ENCODE data around the gene IL3. TPM values are rescaled to one million over a fixed set of nuclear protein-coding genes. Genes with fewer than 3 reads are reported as not detected.

The IL3 gene
- total RNA-seq, 4 donors from 2014 or later = not detected

DNA sequence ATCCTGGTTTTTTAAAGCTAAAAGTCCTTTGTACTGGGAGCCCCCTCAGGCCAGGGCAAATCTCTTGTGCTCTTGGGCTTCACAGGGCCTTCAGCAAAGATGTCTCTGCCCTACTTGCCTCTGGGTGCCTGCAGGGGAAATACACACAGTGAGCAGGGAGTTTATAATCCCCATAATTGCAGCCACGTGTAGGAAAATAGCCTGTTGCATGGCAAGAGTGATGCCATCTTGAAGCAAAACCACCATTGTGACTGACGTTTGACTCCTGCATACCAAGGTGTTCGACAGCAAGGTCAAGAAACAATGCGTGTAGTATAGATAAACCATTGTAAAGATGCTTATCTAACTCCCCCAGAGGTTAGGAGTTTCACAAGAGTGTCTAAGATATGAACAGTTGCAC lies 11.4 kb upstream of the IL3 start:
- no peaks in the 10 kb centered on the region for H3K36me3 ChIP-seq
- no peak overlapping the region for H3K27ac ChIP-seq
- intact Hi-C loops (cut with DNase I) = no loop called here
- WGBS, 2 donors = 72 to 73% methylated on average over 4 of the region's 4 CpGs
- no peak overlapping the region for H3K4me3 ChIP-seq (replicated peaks in 1 of 3)
- no peaks in the 10 kb centered on the region for H3K4me1 ChIP-seq
- H3K27me3 ChIP-seq = no peaks in the 10 kb centered on the region
- TF ChIP-seq POLR2A (IDR thresholded peaks at IDR 0.05) = no peak
- TF ChIP-seq, protein P1, sequence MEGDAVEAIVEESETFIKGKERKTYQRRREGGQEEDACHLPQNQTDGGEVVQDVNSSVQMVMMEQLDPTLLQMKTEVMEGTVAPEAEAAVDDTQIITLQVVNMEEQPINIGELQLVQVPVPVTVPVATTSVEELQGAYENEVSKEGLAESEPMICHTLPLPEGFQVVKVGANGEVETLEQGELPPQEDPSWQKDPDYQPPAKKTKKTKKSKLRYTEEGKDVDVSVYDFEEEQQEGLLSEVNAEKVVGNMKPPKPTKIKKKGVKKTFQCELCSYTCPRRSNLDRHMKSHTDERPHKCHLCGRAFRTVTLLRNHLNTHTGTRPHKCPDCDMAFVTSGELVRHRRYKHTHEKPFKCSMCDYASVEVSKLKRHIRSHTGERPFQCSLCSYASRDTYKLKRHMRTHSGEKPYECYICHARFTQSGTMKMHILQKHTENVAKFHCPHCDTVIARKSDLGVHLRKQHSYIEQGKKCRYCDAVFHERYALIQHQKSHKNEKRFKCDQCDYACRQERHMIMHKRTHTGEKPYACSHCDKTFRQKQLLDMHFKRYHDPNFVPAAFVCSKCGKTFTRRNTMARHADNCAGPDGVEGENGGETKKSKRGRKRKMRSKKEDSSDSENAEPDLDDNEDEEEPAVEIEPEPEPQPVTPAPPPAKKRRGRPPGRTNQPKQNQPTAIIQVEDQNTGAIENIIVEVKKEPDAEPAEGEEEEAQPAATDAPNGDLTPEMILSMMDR (IDR thresholded peaks at IDR 0.05) = no peak
- DNase-seq = peak in 1 of 2 donors; percentile 0
- no peaks in the 10 kb centered on the region for H3K9me3 ChIP-seq

DNA sequence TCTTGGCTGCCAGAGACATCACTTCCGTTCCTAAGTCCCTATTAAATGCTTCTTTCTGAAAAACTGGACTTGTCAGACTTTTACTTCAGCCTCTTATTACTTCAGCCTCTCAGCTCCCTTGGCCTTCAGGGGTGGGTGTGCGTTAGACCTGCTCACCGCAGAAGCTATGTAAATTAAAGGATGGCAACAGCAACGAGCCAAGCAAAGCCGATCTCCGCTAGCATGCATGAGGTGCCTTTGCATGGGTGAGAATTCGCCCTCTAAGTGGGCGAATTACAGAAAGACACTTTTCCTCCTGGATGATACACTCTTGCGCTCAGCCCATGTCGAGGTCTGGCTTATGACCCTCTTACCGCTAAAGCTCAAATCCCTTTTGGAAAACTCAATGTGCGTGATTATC lies 10.9 kb upstream of the IL3 start:
- Histone ChIP-seq H3K4me1 (no peaks in the 10 kb centered on the region), H3K27ac (no peak overlapping the region), H3K36me3 (no peaks in the 10 kb centered on the region), H3K9me3 (no peaks in the 10 kb centered on the region), H3K4me3 (replicated peaks in 1 of 3) (no peak overlapping the region), H3K27me3 (no peaks in the 10 kb centered on the region)
- intact Hi-C loops (cut with DNase I) = no loop called here
- DNase-seq = peak in 1 of 2 donors; percentile 0
- no peak for TF ChIP-seq POLR2A (IDR thresholded peaks at IDR 0.05)
- TF ChIP-seq, protein P1 (IDR thresholded peaks at IDR 0.05) = no peak
- WGBS, 2 donors = 87 to 92% methylated on average over 12 of the region's 12 CpGs

DNA sequence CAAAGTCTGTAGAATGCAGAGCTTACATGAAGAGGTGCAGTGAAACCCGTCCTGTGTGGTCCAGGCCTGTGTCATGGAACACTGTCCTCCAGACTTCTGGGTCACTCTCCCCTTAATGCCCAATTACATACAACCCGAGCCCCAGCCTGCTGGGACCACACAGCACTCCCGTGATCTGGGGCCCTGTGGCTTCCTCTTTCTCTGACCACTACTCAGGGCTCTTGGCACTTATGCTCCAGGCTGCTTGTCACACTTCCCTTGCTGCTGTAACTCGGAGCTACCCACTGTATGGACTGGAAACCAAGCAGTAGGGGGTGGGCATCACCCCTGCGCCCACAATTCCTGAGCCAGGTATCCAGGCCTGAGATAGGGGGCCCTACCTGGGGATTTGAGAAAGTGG lies 10.3 kb upstream of the IL3 start:
- Histone ChIP-seq H3K27me3 (no peaks in the 10 kb centered on the region), H3K4me1 (no peaks in the 10 kb centered on the region), H3K27ac (no peak overlapping the region), H3K9me3 (no peaks in the 10 kb centered on the region), H3K36me3 (no peaks in the 10 kb centered on the region), H3K4me3 (replicated peaks in 1 of 3) (no peak overlapping the region)
- TF ChIP-seq, protein P1 (IDR thresholded peaks at IDR 0.05) = no peak
- no peak for TF ChIP-seq POLR2A (IDR thresholded peaks at IDR 0.05)
- DNase-seq = peak in 1 of 2 donors; percentile 0
- 66 to 72% methylated on average over 5 of the region's 5 CpGs for WGBS, 2 donors
- intact Hi-C loops (cut with DNase I) = no loop called here

DNA sequence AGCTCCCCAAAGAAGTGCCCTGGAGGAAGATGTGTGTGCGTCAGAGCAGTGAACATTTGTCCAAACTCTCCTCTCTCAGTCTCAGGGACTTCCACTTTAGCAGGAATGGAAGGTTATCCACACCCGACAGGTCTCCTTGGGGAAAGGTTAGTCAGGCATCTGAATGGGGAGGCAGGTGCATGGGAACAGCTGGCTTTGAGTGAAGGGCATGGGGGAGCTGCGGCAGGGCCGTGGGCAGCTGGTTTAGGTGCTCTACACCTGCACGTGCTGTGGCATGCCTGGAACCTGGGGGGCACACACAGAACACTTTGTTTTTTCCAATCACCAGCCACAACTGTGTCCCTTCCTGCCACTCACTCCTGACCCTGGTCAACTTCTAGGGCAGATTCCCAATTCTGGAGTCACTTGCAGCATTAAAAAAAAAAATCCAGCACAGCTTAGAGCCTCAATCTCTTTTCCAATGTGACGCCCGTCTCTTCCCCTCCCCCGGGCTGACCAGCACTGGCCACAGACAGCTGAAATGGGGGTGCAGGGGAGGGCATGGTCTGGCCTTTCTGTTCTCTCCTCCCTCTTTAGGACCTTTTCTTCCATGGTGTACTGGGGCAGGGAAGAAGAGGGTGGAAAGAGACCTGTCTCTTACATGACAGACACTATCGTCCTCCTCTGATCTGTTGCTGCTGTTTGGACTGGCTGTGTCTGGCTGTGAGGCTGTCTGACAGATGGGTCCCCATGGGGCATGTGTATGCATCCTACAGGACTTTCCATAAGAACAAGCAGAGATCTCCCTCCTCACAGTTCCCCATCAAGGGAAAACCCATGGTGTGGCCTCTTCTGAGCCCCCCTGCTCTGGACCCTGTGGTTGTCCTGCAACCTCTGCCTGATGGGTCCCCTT lies 9.5 kb upstream of the IL3 start:
- H3K36me3 ChIP-seq = no peaks in the 10 kb centered on the region
- DNase-seq = peak in 1 of 2 donors; percentile 0
- H3K4me1 ChIP-seq = no peaks in the 10 kb centered on the region
- 77 to 87% methylated on average over 9 of the region's 9 CpGs for WGBS, 2 donors
- no peaks in the 10 kb centered on the region for H3K27me3 ChIP-seq
- TF ChIP-seq, protein P1 (IDR thresholded peaks at IDR 0.05) = no peak
- no peak for TF ChIP-seq POLR2A (IDR thresholded peaks at IDR 0.05)
- no peaks in the 10 kb centered on the region for H3K9me3 ChIP-seq
- intact Hi-C loops (cut with DNase I) = no loop called here
- no peak overlapping the region for H3K4me3 ChIP-seq (replicated peaks in 1 of 3)
- H3K27ac ChIP-seq = no peak overlapping the region

DNA sequence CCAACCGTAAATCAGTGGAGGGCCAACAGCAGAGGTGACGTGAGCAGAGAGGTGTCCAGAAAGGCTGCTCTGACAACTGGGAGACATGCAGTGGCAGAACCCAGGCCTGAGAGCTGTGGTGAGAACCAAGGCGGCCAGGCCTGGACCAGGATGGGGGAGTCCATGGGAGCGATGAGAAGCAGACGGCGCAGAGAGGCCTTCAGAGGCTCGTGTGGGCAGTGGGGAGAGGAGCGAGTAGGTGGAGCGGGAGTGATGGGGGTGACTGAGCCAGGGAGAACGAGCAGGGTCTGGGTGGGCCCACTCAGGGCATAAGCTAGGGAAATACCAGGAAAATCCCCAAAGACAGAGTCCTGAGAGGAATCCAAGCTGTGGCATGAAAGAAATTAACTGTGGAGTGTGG lies 7.9 kb upstream of the IL3 start:
- Histone ChIP-seq H3K9me3 (no peaks in the 10 kb centered on the region), H3K4me3 (replicated peaks in 1 of 3) (no peak overlapping the region), H3K4me1 (no peaks in the 10 kb centered on the region), H3K27ac (no peak overlapping the region), H3K27me3 (no peaks in the 10 kb centered on the region), H3K36me3 (no peaks in the 10 kb centered on the region)
- TF ChIP-seq, protein P1 (IDR thresholded peaks at IDR 0.05) = no peak
- TF ChIP-seq POLR2A (IDR thresholded peaks at IDR 0.05) = no peak
- DNase-seq = no peak
- WGBS, 2 donors = 77 to 85% methylated on average over 10 of the region's 10 CpGs
- intact Hi-C loops (cut with DNase I) = no loop called here

Measured in thyroid gland (tissue), 4 donors.